GM19351 (cell line): ENCODE measurements around the gene YWHAG.
"Not testable (repeated sequence)": the region's sequence is repeated elsewhere in the genome, so short reads cannot be mapped to it uniquely, and the experiment has no call there.

Experiments used
- ATAC-seq: cut with Tn5 transposase; IDR thresholded peaks from one replicate; pipeline ENCODE4 v1.9.1; 2021; ENCODE audit warnings: mild to moderate bottlenecking, moderate library complexity; ENCODE audit not compliant: unreplicated experiment

YWHAG gene

DNA sequence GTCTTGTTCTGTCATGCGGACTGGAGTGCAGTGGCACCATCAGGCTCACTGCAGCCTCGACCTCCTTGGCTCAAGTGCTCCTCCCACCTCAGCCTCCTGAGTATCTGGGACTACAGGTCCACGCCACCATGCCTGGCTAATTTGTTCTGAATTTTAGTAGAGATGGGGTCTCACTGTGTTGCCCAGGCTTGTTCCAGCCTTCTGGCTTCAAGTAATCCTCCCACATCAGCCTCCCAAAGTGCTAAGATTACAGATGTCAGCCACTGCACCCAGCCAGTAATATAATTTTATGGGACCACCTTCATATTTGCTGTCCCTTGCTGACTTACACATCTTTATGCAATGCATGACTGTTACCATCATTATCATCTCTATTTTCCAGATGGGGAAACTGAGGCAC, 57.8 kb downstream of the YWHAG start:
- no peak for ATAC-seq

DNA sequence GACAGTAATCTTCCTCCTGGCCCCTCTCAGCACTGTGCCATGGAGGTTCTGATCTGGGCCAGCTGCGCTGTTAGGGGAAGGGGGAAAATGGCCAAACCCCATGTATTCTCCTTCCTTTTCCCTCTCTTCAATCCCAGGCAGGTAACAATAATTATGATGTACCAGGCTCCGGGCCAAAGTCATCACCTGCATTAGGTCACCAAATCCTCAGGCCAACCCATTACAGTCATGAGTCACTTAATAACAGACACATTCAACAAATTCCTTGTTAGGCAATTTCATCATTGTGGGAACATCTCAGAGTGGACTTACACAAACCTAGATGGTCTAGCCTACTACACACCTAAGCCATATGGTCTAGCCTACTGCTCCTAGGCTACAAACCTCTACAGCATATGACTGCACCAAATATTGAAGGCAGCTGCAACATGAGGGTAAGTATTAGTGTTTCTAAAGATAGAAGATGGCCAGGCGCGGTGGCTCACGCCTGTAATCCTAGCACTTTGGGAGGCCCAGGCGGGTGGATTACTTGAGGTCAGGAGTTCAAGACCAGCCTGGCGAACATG, 58.5 kb downstream of the YWHAG start:
- no peak for ATAC-seq

DNA sequence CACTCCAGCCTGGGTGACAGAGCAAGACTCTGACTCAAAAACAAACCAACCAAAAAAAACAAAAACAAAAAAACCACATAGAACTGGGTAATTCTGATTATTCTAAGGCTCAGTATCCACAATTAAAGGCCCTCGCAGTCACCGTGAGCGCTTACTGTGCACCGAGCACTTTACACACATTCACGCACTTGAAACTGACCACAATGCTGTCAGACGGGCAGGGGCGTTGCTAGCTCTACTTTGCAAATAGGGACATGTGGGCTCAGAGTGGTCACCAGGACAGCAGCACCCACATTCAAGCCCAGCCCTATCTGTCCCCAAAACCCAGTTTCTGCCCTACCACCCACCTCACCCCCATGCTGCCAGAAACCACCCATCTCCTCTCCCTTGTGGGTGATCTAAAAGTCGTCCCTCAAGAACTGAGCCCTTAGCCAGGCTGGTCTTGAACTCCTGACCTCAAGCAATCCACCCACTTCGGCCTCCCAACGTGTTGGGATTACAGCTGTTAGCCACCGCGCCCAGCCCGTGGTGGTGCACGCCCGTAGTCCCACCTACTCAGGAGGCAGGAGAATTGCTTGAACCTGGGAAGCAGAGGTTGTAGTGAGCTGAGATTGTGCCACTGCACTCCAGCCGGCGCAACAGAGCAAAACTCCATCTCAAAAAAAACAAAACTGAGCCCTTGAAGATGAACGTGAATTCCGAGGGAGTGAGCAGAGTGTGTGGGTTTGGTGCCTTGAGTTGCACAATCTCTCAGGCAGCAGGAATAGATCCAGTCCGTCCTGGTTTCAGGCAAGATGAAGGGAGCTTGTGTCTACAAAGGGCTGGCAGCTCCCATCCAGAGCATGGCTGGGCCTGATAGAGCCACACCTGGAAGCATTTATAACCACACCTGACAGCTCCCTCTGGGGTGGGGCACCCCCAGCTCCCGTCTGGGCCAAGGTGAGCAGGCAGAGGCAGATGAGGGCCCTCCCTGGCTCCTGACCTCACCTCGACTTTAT, 61.7 kb downstream of the YWHAG start:
- ATAC-seq, result no peak

DNA sequence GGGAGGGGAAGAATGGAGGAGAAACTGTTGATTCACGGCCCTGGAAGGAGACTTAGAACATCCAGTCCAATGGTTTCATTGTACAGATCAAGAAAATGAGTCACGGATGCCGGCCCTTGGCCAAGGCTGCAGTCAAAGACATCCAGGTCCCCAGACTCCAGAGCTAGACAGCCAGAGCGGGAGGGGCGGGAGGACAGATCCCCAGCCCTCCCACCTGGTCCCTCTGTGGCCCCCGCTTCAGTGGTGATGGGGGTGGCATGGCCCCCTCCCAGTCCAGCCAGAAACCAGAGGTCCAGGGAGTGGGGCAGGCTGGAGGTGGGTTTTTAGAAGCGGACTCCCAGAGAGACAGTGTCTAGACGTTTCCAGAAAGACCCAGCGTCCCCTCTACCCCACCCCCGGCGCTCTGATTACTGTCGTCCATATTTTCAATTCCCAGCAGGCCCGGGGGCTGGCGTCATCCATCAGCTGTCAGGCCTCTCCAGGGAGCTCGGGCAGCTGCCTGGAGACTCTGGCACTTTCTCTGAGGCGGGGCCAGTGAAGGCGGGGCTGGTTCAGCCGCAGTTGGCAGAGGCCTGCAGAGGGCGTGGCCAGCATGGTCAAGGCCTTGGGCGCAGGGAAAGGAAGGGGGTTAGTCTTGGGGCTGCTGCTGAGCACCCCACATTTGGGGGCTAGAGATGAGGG, 64.3 kb downstream of the YWHAG start:
- ATAC-seq, result no peak

DNA sequence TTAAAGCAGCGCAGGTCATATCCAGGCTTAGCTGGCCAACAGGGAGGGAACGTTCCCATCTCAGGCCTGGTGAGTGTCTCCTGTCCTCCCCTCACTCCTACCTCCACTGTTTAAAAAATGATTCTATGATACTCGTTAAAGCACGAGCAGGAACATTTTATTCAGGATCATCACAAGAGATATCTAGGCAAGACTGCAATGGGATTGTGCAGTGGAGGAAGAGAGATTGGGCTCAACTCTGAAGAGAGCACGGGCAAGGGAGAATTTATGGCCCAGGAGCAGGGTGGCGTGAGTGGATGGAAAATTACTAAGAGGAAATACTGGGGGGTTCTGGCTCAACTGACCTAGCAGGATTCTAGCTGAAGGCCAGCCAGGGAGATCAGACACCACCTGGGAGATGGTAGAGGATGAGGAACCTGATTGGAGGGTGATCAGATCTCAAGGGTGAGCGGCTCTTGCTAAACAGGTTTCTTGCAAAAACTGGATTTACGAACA, 65.3 kb downstream of the YWHAG start:
- ATAC-seq, result no peak

DNA sequence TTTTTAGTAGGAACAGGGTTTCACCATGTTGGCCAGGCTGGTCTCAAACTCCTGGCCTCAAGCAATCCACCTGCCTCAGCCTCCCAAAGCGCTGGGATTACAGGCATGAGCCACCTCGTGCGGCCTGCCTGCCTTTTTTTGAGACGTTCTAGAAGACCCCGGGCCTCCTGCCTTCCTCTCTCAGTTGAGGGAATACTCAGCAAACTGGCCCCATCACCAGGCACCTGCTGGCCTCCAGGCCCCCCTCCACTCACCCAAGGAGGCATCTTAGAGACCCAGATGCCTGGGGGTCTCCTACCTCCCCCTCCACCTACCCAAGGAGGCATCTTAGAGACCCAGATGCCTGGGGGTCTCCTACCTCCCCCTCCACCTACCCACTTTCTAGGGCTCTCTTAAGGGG, 65.9 kb downstream of the YWHAG start:
- ATAC-seq, result not testable (repeated sequence)

DNA sequence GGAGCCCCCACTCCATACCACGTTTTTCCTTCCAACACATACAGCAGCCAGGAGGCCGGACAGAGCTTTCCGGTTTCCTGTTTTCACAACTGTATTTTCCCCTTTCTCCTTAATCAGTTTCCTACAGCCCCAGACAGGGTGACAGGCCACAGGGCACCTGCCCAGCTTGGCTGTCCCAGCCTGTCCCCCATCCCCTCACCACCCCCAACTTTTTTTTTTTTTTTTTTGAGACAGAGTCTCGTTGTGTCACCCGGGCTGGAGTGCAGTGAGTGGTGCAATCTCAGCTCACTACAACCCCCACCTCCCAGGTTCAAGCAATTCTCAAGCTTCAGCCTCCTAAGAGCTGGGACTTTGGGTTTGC, 66.6 kb downstream of the YWHAG start:
- no peak for ATAC-seq

DNA sequence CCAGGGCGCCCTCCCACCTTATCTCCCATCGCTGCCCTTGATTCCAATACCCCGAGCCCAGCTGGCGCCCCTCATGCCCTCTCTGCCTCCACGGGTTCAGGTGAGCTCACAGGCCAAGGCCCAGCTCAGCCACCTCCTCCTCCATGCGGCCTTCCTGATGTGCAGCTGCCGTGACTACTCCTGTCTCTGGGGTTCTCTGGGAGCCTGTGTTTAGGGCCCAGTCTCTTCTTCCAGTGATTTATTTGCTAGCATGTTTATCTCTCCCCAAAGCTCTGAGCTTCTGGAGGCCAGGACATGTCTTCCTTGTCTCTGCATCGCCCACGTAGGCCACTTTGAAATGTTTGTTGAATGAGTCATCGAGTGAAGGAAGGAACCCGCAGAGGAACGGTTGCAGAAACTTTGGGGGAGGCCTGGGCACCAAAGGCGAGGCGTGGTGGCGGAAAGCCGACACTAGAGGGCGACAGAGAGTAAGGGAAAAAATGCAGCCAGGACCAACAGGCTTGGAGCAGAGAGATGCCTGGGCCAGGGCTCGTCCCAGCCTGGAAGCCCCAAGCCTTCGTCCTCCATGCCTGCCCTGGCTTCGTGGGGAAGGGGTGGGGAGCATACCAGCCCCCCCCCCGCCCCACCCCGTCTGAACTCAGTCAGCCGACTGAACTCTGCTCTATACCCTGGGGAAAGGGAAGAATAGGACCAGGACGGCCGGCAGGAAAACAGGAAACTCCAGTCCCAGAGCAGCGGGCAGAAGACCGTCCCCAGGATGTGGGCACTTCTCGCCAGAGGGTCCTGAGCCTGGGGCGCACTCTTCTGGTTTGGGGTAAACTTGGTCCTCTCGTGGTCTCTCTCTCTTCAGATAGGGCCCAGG, 67.2 kb downstream of the YWHAG start:
- ATAC-seq, result peak; percentile 83

DNA sequence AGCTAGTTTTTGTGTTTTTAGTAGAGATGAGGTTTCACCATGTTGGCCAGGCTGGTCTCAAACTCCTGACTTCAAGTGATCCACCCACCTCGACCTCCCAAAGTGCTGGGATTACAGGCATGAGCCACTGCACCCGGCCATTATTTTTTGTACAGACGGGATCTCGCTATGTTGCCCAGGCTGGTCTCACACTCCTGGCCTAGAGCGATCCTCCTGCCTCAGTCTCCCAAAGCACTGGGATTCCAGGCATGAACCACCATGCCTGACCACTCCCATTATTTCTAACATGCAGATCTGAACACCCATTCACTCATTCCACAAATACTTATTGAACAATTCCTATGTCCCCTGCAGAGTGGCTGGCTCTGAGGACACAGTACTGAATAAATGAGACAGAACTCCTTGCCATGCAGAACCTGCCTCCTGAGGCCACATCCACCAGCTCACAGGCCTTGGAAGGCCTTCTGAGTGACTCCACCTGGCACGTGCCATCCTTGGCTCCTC, 67.9 kb downstream of the YWHAG start:
- not testable (repeated sequence) for ATAC-seq

DNA sequence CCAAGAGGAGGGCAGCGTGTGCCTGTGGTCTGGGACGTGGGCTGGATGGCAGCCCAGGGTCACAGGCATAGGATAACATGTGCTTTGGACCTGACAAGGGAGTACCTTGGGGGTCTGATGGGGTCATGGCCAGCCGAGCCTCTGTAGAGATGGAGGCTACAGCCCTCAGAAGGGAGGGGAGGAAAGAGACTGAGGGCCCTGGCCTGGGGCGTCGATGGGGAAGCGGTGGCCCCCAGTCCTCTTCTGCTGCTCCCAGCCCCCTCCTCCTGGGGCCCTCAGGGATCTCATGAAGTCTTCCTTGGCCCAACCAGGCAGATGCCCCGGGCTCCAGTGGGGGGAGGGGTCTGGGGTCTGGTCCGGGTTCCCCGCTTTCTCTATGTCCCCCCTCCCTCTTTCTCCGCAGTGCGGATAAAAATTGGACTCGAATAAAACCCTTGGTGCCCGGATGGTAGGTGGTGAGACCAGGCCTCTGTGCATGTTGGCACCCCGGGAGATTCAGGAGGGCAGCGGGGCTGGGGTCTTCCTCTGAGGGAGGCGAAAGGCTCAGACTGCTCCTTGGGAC, 71.9 kb downstream of the YWHAG start:
- ATAC-seq, result no peak

DNA sequence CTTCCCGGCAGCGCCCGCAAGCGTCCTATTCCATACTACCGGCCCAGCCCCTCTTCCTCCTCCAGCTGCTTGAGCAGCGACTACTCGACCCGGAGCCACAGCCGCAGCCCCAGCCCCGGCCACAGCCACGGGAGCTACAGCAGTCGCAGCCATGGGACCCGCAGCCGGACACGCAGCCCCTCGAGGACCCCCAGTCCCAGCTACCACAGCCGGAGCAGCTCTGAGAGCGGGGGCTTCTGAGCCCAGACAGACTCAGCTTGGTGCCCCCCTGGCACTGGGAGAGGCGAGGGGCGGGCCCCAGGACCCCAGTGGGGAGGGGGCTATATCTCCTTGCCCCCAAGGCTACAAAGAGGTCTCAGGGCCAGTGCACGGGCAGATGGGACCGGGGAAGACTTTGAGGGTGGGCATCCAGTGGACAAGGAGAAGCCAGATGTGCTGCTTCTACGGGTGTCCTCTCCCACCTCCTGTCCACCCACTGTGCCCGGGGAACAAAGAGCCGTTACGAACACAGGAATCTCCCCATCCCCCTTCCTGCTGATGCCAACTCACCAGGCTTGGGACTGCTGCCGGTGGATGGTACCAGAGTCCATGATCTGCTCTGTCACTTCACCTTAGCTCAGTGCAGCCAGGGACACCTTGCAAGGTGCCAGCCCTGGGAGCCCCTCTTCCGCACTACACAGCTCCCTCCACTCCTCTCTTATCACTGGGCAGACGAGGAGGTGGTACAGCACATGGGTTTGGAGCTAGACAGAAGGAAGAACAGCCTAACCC, 73.0 kb downstream of the YWHAG start:
- ATAC-seq, result no peak

DNA sequence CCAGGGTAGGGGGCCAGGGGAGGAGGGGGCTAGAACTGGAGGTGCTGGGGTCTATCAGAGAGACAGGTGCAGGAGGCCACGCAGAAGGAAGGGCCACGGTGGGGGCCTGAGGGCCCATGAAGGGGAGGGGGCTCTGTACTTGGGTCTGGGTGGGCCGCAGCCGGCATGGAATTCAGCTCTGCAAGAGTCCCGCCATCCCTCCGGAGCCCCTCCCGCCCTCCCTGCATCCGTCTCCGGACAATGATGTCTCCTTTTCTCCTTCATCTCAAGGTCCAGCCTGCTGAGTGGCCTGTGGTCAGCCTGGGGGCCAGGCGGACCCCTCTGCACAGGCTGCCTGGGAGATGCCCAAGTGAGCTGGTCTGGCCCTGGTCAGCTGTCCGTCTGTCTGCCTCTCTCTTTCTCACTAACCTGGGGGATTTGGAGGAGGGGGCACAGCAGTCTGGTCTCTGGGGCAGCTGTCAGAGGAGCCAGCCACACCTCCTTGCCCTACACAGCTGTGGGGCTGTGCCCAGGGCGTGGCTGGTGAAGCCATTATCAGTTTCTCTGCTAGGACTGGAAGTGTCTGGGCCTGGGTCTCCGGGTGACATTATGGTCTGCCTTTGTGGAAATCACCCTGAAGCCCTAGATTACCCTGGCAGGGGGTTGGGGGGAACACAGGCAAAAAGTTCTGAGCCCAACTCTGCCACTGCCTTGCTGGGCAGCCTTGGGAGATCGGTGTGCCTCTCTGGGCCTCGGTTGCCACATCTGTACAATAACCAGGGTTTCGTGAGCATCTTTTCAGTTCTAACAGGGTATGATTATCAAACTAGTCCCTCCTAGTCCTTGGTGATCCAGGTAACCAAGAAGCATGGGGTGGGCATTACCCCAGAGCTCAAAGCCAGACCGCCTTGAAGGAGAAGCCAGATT, 75.3 kb downstream of the YWHAG start:
- ATAC-seq, result no peak

DNA sequence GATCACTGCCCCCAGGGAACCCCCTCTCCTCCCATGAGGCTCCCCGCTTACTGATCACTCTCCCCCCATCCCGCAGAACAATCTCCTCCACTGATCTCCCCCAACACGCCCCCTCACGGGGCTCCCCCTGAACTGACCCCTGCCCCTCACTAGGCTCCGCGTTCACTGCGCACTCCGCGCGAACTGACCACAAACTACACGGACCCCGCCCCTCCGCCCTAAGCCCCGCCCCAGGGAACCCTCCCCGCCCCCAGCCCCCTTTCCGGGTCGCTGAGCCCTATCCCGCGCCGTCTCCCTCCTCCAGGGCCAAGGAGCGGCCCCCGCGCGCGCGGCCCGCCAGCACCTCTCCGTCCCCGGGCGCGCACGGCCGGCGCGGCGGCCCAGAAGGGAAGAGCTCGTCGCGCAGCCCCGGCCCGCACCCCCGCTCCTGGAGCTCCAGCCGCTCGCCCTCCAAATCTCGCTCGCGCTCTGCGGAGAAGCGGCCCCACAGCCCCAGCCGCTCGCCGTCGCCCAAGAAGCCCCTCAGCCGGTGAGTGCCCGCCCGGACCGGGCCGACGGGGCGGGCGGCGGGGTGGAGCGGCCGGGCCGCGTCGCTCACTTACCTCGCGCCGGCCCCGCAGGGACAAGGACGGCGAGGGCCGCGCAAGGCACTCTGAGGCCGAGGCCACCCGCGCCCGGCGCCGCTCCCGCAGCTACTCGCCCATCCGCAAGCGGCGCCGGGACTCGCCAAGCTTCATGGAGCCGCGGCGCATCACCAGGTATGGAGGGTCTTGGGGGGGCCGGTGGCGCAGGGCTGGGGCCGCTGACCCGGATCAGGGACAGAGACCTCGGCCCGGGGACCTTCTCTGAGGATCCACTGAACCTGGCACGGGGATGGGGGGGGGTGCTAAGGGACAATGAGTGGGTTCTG, 76.2 kb downstream of the YWHAG start:
- no peak for ATAC-seq

DNA sequence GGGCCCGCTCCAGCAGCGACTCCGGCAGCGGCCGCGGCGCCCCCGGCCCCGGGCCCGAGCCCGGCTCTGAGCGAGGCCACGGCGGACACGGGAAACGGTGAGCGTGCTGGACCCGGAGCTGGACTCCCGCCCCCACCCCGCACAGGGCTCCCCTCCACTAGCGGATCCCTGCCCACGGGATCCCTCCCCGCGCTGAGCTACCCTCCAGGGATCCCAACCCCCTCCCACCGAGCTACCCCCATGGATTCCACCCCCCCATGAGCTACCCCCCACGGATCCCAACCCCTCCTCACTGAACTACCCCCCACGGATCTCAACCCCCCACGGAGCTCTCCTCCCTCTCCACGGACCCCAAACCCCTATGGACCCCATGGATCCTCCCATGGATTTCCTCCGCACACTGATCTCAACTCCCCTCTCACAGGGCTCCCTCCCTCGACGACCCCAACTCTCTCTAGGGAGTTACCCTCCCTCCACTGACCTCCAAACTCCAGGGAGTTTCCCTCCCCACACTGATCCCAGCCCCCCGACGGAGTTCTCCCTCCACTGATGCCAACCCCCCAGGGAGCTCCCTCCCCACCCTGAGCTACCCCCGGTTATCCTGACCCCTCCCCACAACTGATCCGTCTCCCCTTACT, 77.0 kb downstream of the YWHAG start:
- ATAC-seq, result no peak

DNA sequence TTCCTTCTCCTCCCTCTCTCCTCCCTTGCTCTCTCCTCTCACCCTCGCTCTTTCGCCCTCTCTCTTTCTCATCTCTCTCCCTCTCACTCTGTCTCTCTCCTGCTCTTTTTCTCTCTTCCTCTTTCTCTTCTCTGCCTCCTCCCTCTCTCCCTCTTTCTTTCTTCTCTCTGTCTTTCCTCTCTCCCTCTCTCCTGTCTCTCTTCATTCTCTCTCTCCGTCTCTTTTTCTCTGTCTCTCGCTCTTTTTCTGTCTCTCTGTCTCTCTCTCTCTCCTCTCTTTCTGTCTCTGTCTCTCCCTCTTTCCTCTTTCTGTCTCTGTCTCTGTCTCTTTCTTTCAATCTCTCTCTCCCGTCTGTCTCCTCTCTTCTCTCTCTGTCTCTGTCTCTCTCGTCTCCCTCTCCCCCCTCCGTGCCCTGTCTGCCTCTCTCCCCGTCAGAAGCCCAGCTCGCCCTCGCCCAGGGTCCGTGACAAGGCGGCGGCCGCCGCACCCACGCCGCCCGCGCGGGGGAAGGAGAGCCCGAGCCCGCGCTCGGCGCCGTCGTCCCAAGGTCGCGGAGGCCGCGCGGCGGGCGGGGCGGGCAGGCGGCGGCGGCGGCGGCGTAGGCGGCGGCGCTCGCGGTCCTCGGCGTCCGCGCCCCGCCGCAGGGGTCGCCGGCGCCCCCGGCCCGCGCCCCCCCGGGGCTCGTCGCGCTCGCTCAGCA, 77.6 kb downstream of the YWHAG start:
- ATAC-seq, result no peak

DNA sequence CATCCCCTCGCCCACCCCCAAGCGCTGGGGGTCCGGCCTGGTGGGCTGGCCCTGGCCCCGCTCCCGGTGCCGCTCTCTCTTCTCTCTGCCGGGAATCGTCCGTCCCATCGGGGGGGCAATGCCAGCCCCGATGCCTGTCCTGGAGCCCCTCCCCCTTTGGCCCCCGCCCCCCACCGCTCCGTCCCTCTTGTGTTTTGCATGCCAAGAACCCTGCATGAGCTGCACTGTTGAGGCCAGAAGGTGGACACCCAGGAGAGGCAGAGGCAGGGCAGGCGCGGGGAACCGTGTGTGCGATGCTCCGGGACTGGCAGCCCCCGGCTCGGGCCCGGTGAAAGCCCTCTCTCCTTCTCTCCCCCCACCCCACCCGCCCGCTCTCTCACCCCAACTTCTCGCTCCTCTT, 78.4 kb downstream of the YWHAG start:
- no peak for ATAC-seq
